Epithelial cell of esophagus (primary cell): Measurements from ENCODE around the gene MED26.

Experiments used
- DNase-seq: peaks from one replicate; pipeline ENCODE4 v3.0.0; 2010; ENCODE audit warnings: low read depth
- H3K4me3 ChIP-seq: 2 replicates; pipeline ENCODE4 v1.5.1; 2011; ENCODE audit warnings: mild to moderate bottlenecking, low read length, control low read depth
- TF ChIP-seq, protein P1 (sequence below): IDR thresholded peaks from 2 replicates; pipeline ENCODE4 v1.5.1; 2011; ENCODE audit warnings: low read depth, mild to moderate bottlenecking, low read length, control low read depth, inconsistent platforms; ENCODE audit not compliant: insufficient read depth; ENCODE audit errors: missing control alignments

MED26 gene

DNA sequence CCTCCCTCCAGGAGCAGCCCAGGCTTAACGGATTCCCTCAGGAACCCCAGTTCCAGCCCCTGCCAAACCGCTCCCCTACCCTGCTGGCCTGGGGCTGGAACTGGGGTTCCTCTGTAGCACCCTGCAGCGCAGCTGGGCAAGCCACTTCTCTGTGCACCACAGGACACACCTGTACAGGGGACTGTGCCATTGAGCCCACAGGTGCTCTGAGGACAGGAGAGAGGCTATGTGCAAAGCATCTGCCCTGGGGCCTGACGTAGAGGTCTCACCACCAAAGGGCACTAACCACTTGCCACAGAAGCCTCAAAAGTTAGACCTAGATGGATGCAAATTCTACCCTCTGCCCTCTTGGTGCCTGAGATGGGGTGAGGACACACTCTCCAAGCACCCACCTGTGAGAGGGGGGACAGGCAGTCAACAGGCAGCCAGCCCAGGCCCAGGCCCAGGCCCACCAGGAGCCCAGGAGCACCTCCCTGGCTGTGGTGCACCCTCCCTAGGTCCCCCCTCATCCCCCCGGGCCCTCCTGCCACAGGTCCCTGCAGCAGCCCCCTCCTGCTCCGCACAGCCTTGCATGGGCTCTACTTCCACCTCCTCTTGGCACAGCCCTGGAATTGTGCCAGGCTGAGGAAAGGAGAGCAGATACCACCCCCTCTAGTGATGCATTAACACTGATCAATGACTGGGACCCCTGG, 28.2 kb downstream of the MED26 start:
- TF ChIP-seq, protein P1, sequence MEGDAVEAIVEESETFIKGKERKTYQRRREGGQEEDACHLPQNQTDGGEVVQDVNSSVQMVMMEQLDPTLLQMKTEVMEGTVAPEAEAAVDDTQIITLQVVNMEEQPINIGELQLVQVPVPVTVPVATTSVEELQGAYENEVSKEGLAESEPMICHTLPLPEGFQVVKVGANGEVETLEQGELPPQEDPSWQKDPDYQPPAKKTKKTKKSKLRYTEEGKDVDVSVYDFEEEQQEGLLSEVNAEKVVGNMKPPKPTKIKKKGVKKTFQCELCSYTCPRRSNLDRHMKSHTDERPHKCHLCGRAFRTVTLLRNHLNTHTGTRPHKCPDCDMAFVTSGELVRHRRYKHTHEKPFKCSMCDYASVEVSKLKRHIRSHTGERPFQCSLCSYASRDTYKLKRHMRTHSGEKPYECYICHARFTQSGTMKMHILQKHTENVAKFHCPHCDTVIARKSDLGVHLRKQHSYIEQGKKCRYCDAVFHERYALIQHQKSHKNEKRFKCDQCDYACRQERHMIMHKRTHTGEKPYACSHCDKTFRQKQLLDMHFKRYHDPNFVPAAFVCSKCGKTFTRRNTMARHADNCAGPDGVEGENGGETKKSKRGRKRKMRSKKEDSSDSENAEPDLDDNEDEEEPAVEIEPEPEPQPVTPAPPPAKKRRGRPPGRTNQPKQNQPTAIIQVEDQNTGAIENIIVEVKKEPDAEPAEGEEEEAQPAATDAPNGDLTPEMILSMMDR = no peak

DNA sequence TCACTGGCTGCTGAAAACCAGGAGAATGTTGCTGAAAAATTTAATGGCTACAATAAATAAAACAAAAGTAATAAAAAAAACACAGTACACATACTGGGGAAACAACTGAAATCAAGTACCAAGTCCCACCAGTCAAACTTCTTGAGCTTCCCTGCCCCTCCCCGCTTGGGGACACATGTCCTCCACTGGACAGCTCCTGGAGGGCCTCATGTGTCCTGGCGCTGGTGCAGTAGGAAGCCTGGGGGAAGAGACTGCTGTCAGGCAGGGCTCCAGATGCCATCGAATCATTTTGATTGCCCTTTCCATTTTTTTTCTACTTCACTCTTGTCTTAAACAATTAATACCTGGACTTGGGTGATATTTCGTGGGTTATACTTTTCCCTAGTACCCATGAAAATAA, 29.2 kb downstream of the MED26 start:
- H3K4me3 ChIP-seq = no peak overlapping the region
- DNase-seq = no peak
- TF ChIP-seq, protein P1 = no peak

More for the DNA sequence above, 28.2 kb downstream of the MED26 start:
- no peak for DNase-seq
- H3K4me3 ChIP-seq = no peak overlapping the region

DNA sequence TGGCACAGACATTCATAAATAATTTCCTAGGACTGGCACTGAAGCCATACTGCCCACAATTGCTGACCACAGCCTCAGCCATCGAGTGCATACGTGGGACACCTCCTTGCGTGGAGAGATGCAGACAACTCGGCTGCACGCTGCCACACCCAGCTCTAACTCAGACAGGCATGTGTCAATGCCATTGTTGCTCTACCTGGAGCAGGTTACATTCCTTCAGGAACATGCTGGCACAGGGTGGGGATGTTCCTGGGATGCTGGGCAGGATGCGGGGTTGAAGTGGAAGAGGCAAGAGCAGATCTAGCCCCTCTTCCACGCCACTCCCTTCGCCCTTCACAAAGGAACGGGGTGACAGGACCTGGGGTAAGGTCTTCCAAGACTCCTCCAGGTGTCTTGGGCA, 31.6 kb downstream of the MED26 start:
- DNase-seq = peak; percentile 37
- H3K4me3 ChIP-seq = no peak overlapping the region
- TF ChIP-seq, protein P1 = no peak

DNA sequence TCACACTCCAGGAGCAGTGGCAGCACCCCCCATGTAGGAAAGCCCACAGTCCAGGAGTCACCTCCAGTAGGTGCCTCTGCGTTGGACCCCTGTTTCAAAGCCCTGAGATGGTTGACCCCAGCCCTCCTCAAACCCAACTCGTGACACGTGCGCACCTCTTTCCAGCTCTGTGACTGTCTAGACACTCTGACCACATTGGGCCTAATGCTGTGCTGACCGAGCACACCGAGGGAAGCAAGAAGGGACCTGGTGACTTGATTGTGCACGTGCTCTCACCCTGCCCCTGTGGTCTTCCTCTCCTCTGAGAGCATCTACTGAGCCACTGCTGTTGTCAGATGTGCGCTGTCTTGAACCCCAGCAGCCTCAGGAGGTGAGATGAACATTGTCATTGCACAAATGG, 32.9 kb downstream of the MED26 start:
- no peak for DNase-seq
- no peak overlapping the region for H3K4me3 ChIP-seq
- TF ChIP-seq, protein P1 = no peak

DNA sequence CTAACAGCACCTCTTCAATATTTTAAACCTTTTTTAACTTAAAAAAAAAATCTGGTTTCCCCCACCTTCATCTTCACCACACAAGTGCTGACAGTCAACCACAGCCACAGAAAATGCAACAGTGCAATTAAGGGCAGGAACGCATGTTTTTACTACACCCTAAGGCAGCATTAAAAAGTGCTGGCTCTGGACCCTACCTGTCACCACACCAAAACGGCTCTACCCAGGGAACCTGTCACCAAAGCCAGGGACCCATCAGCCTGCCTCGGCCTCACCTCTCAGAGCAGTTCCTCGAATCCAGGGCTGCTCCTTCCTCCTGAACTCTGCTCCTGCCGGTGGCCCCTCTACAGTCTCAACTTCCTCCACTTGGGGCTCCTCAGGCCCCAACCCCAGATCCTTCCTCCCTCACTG, 33.3 kb downstream of the MED26 start:
- TF ChIP-seq, protein P1 = no peak
- no peak for DNase-seq
- H3K4me3 ChIP-seq = no peak overlapping the region

DNA sequence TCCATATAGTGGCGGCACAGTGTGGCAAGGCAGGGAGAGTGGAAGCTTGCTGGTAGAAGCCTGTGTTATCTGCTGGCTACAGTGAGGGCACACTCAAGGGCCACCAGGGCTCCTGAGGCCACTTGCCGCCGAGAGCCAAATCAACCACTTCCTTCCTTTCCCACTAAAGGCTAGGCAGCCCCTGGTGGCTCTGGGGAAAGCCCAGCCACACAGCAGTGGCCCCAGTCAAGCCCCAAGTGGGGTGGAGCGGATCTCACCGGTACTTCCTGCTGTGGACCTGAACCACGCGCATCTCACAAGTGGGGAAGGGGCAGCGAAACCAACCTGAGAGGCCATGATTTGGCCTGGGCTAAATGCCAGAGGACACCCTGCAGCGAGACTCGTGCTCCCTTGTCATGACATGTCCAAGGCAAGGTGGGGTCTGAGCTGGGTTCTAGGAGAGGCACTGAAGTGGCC, 33.8 kb downstream of the MED26 start:
- DNase-seq = no peak
- TF ChIP-seq, protein P1 = no peak
- H3K4me3 ChIP-seq = no peak overlapping the region

DNA sequence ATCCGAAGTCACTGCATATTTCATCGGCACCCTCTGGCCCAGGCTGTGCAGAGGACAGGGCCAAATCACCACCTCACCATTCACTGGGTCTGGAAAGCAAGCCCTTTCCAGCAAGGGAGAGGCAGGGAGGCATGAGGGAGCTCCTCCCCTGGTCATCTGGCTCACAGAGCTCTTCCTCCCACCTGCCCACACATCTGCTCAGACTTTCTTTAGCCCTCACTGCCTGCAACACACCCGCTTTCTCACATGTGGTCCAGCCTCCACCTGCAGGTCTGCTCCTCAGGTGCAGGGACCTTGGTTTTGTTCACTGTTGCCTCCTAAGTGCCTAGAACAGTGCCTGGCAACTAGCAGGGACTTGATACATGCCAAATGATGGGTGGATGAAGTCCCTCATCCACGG, 34.8 kb downstream of the MED26 start:
- H3K4me3 ChIP-seq = no peak overlapping the region
- no peak for DNase-seq
- TF ChIP-seq, protein P1 = no peak
